H1 (cell line): Measurements from ENCODE around the gene AIFM1. TPM values are rescaled to one million over a fixed set of nuclear protein-coding genes. Genes with fewer than 3 reads are reported as not detected.

ENCODE experiments used
- CTCF ChIA-PET: fragments of 300-600 bp; sonication (Branson Sonifier 250); formaldehyde crosslinking; loops from one replicate; lab custom pipeline; 2021; ENCODE audit not compliant: partially characterized antibody; lab: Charles Lee
- POLR2A ChIA-PET: fragments of 300-600 bp; sonication (Branson Sonifier 250); formaldehyde crosslinking; loops from one replicate; lab custom pipeline; 2021; ENCODE audit warnings: inconsistent platforms; ENCODE audit not compliant: partially characterized antibody; lab: Charles Lee
- DNase-seq, 2 experiments: peaks; one replicate each; pipeline versions ENCODE4 v3.0.0 to v3.0.0-alpha.2; 2010 to 2022; ENCODE audit warnings: low spot score in 2 of 2, low read depth in 1 of 2, mixed read lengths in 1 of 2
- FAIRE-seq: peaks from 2 replicates; lab custom pipeline; 2011; peaks lifted over from hg19 to GRCh38; lab: Jason Lieb, UNC
- H2AFZ ChIP-seq: 2 replicates; pipeline ENCODE4 v1.8.1; 2012; ENCODE audit warnings: low read length, inconsistent platforms
- H2AK5ac ChIP-seq: 2 replicates; pipeline ENCODE4 v1.6.1; 2013; ENCODE audit warnings: low read depth, low read length
- H2BK120ac ChIP-seq: replicated peaks from 2 replicates; pipeline ENCODE3; 2013; ENCODE audit warnings: low read depth, low read length, inconsistent platforms
- H2BK12ac ChIP-seq: 2 replicates; pipeline ENCODE4 v1.6.1; 2013; ENCODE audit warnings: low read depth, low read length
- H2BK15ac ChIP-seq: 2 replicates; pipeline ENCODE4 v1.6.1; 2013; ENCODE audit warnings: low read length
- H2BK20ac ChIP-seq: 2 replicates; pipeline ENCODE4 v1.6.1; 2013; ENCODE audit warnings: low read length
- H2BK5ac ChIP-seq: 2 replicates; pipeline ENCODE4 v1.6.1; 2013; ENCODE audit warnings: low read depth, low read length
- H3K14ac ChIP-seq: 2 replicates; pipeline ENCODE4 v1.6.1; 2013; ENCODE audit warnings: inconsistent platforms; ENCODE audit not compliant: insufficient read length
- H3K18ac ChIP-seq: 2 replicates; pipeline ENCODE4 v1.6.1; 2013; ENCODE audit warnings: low read length; ENCODE audit errors: extremely low read depth
- H3K23ac ChIP-seq: 2 replicates; pipeline ENCODE4 v1.6.1; 2013; ENCODE audit warnings: inconsistent platforms; ENCODE audit not compliant: insufficient read length
- H3K23me2 ChIP-seq: 2 replicates; pipeline ENCODE4 v1.6.1; 2013; ENCODE audit warnings: low read depth, low read length
- H3K27ac ChIP-seq: 2 replicates; pipeline ENCODE4 v1.6.1; 2011; ENCODE audit warnings: low read depth, low read length, inconsistent platforms
- H3K27me3 ChIP-seq, 4 experiments: replicated peaks in 1 of 4; 1 replicate in 1 of 4; 2 replicates in 3 of 4; pipeline versions ENCODE4 v1.6.1 to v1.8.1; 2011 to 2013; ENCODE audit warnings: low read length in 3 of 4, mild to moderate bottlenecking in 3 of 4, inconsistent platforms in 2 of 4, mixed read lengths in 2 of 4, moderate library complexity in 1 of 4; ENCODE audit not compliant: control insufficient read depth in 3 of 4, insufficient read depth in 3 of 4; ENCODE audit errors: extremely low read depth in 1 of 4
- H3K36me3 ChIP-seq, 4 experiments: 2 replicates each; pipeline versions ENCODE4 v1.6.1 to v1.8.1; 2011 to 2013; ENCODE audit warnings: mild to moderate bottlenecking in 4 of 4, low read length in 3 of 4, moderate library complexity in 2 of 4, control low read depth in 1 of 4, inconsistent platforms in 1 of 4; ENCODE audit not compliant: insufficient read depth in 4 of 4, control insufficient read depth in 2 of 4
- H3K4ac ChIP-seq: replicated peaks from 2 replicates; pipeline ENCODE3; 2013; ENCODE audit warnings: low read length, low read depth, mixed read lengths, inconsistent platforms; ENCODE audit not compliant: insufficient read length
- H3K4me1 ChIP-seq, 4 experiments: replicated peaks in 1 of 4; 1 replicate in 1 of 4; 2 replicates in 3 of 4; pipeline versions ENCODE4 v1.6.1 to v1.8.1; 2011 to 2013; ENCODE audit warnings: low read length in 3 of 4, inconsistent platforms in 2 of 4, mixed read lengths in 1 of 4; ENCODE audit not compliant: insufficient read depth in 4 of 4, control insufficient read depth in 3 of 4
- H3K4me2 ChIP-seq, 2 experiments: 2 replicates each; pipeline versions ENCODE4 v1.6.1 to v1.8.1; 2011 to 2013; ENCODE audit warnings: low read depth in 2 of 2, low read length in 2 of 2, control low read depth in 1 of 2, inconsistent platforms in 1 of 2, mild to moderate bottlenecking in 1 of 2; ENCODE audit not compliant: insufficient read depth in 1 of 2
- H3K4me3 ChIP-seq, 4 experiments: fragments of 200-600, 300-600 bp in 1 of 4; sonication (generic), shearing (Covaris generic), sonication (Bioruptor Twin) in 1 of 4; 2 replicates each; pipeline versions ENCODE4 v1.5.1 to v1.8.1; 2011 to 2016; ENCODE audit warnings: low read length in 4 of 4, low read depth in 3 of 4, control low read depth in 2 of 4, inconsistent platforms in 2 of 4, mild to moderate bottlenecking in 2 of 4, mixed read lengths in 1 of 4, moderate library complexity in 1 of 4; ENCODE audit not compliant: insufficient read depth in 2 of 4; ENCODE audit errors: extremely low read depth in 1 of 4
- H3K56ac ChIP-seq: replicated peaks from 2 replicates; pipeline ENCODE3; 2013; ENCODE audit warnings: low read depth, mild to moderate bottlenecking, mixed read lengths, low read length, inconsistent platforms; ENCODE audit not compliant: insufficient read length
- H3K79me1 ChIP-seq: 2 replicates; pipeline ENCODE4 v1.6.1; 2013; ENCODE audit warnings: low read depth, low read length, control low read depth
- H3K79me2 ChIP-seq, 2 experiments: 2 replicates each; pipeline versions ENCODE4 v1.6.1 to v1.8.1; 2012 to 2013; ENCODE audit warnings: low read length in 2 of 2, mild to moderate bottlenecking in 2 of 2, inconsistent platforms in 1 of 2; ENCODE audit not compliant: insufficient read depth in 2 of 2, control insufficient read depth in 1 of 2
- H3K9ac ChIP-seq, 4 experiments: replicated peaks in 1 of 4; 1 replicate in 1 of 4; 2 replicates in 3 of 4; pipeline versions ENCODE4 v1.6.1 to v1.8.1; 2011 to 2013; ENCODE audit warnings: low read depth in 3 of 4, low read length in 3 of 4, control low read depth in 2 of 4, mild to moderate bottlenecking in 2 of 4, moderate library complexity in 2 of 4, inconsistent platforms in 1 of 4; ENCODE audit errors: extremely low read depth in 1 of 4
- H3K9me3 ChIP-seq, 2 experiments: 2 replicates each; pipeline versions ENCODE4 v1.6.1 to v1.8.1; 2012 to 2013; ENCODE audit warnings: mild to moderate bottlenecking in 2 of 2, moderate library complexity in 2 of 2, control low read depth in 1 of 2, inconsistent platforms in 1 of 2, low read depth in 1 of 2, low read length in 1 of 2, mixed read lengths in 1 of 2; ENCODE audit not compliant: insufficient read depth in 2 of 2
- H4K20me1 ChIP-seq, 2 experiments: replicated peaks in 1 of 2; 2 replicates each; pipeline versions ENCODE3 to v1.8.1; 2011 to 2013; ENCODE audit warnings: inconsistent platforms in 2 of 2, low read length in 2 of 2, mild to moderate bottlenecking in 1 of 2; ENCODE audit not compliant: insufficient read depth in 2 of 2, control insufficient read depth in 1 of 2
- H4K5ac ChIP-seq: 2 replicates; pipeline ENCODE4 v1.6.1; 2013; ENCODE audit warnings: low read length, low read depth, mixed read lengths, inconsistent platforms; ENCODE audit not compliant: insufficient read length
- H4K8ac ChIP-seq: 2 replicates; pipeline ENCODE4 v1.8.0; 2013; ENCODE audit warnings: mild to moderate bottlenecking, moderate library complexity, low read length, inconsistent platforms; ENCODE audit not compliant: insufficient read depth; ENCODE audit errors: extremely low read depth
- H4K91ac ChIP-seq: replicated peaks from 2 replicates; pipeline ENCODE3; 2013; ENCODE audit warnings: low read length, mixed read lengths, inconsistent platforms; ENCODE audit not compliant: insufficient read length
- WGBS, 2 experiments: shearing (Covaris generic) in 1 of 2; methylation state at CpG; one replicate each; pipeline versions ENCODE4 v1.1.6 to v1.1.7; 2013 to 2015; ENCODE audit warnings: low lambda C conversion rate in 2 of 2, mixed read lengths in 2 of 2, inconsistent platforms in 1 of 2, low coverage in 1 of 2, missing lambda C conversion rate in 1 of 2; ENCODE audit not compliant: insufficient replicate concordance in 2 of 2, insufficient coverage in 1 of 2, insufficient read length in 1 of 2; ENCODE audit errors: extremely low coverage in 1 of 2, missing lambda C conversion rate in 1 of 2; 5-methylcytosine and 5-hydroxymethylcytosine counted together
- polyA plus RNA-seq, 7 experiments: library from polyadenylated mRNA; depleted of rRNA in 3 of 7; stranded (reverse) in 5 of 7; unstranded in 2 of 7; fragments of >200 nt in 5 of 7; fragments of 200-250 nt in 2 of 7; gene quantifications; 1 replicate in 5 of 7; 2 replicates in 1 of 7; 4 replicates in 1 of 7; pipeline versions ENCODE4 v1.2.1 to v1.2.3, GENCODE V29; 2011 to 2013; ENCODE audit warnings: missing spikeins in 2 of 7, mixed read lengths in 2 of 7
- total RNA-seq: library from RNA; stranded (reverse); fragmentation: NEBNext Ultra II Directional; extraction: Animal tissue kit (Norgen Biotek cat#: 25700); gene quantifications from 2 replicates; pipeline ENCODE4 v1.2.1, GENCODE V29; 2021

AIFM1 gene
- total and polyA plus RNA-seq, 2 of the 8 experiments (the other 6 are each of a cell fraction or from before 2014, with no cell fraction given) = 34.1 to 55.4 TPM

- H3K23ac ChIP-seq = no peak overlapping the region
- no peak overlapping the region for H2AK5ac ChIP-seq
- CTCF ChIA-PET = interaction anchor here (1.0 to 4.1 kb wide), 4 partner anchors 13 to 65 kb away, joined by 3 to 36 read pairs (median 13); no protein-coding TSS in a partner anchor
- no peak overlapping the region for H3K4me3 ChIP-seq
- H3K18ac ChIP-seq = no peak overlapping the region
- no peak overlapping the region for H2AFZ ChIP-seq
- DNase-seq (no peak), FAIRE-seq (no peak)
- no peak overlapping the region; the same call in 1 of the 2 replicates for H4K8ac ChIP-seq
- no peaks in the 10 kb centered on the region for H4K20me1 ChIP-seq
- WGBS, 2 experiments = 70% methylated on average over 2 of the region's 28 CpGs; no CpG with 5 or more reads in 1 of the 2 experiments
- H2BK5ac ChIP-seq = no peak overlapping the region
- no peak overlapping the region for H3K9ac ChIP-seq
- no peaks in the 10 kb centered on the region for H3K36me3 ChIP-seq
- H3K14ac ChIP-seq = no peak overlapping the region
- H3K9me3 ChIP-seq = no peaks in the 10 kb centered on the region
- H4K5ac ChIP-seq = no peak overlapping the region
- no peak overlapping the region for H2BK120ac ChIP-seq
- 0 out of 4 replicates have a peak overlapping the region, but pooled peaks of 1 of the 2 experiments have one; percentile 21 for H3K4me2 ChIP-seq
- H3K27me3 ChIP-seq = no peaks in the 10 kb centered on the region
- POLR2A ChIA-PET = interaction anchor here (1.0 kb wide), 1 partner anchor 40 kb away, joined by 3 read pairs; no protein-coding TSS in a partner anchor
- H3K79me1 ChIP-seq = no peaks in the 10 kb centered on the region
- H3K56ac ChIP-seq = no peak overlapping the region
- H2BK15ac ChIP-seq = no peak overlapping the region
- no peak overlapping the region for H2BK20ac ChIP-seq
- H3K4me1 ChIP-seq = peaks cover 0 to 22% (median 6%) of the 10 kb centered on the region in 4 experiments; a peak in 5 of 7 replicates
- no peak overlapping the region for H3K27ac ChIP-seq
- 0 out of 2 replicates have a peak overlapping the region, but pooled peaks have one; percentile 27 for H2BK12ac ChIP-seq
- no peaks in the 10 kb centered on the region for H3K79me2 ChIP-seq
- no peak overlapping the region for H3K4ac ChIP-seq
- no peaks in the 10 kb centered on the region for H3K23me2 ChIP-seq
- peak overlapping the region; percentile 81 for H4K91ac ChIP-seq
These were observed 83.2 kb downstream of the AIFM1 start for GRCh38 chrX:130082244-130083106.
